H1 (cell line): ENCODE measurements around the gene LIMS1. TPM values are rescaled to one million over a fixed set of nuclear protein-coding genes. Genes with fewer than 3 reads are reported as not detected.

Source experiments
- CTCF ChIA-PET: fragments of 300-600 bp; sonication (Branson Sonifier 250); formaldehyde crosslinking; loops from one replicate; lab custom pipeline; 2021; ENCODE audit not compliant: partially characterized antibody; lab: Charles Lee
- POLR2A ChIA-PET: fragments of 300-600 bp; sonication (Branson Sonifier 250); formaldehyde crosslinking; loops from one replicate; lab custom pipeline; 2021; ENCODE audit warnings: inconsistent platforms; ENCODE audit not compliant: partially characterized antibody; lab: Charles Lee
- DNase-seq, 2 experiments: peaks; one replicate each; pipeline versions ENCODE4 v3.0.0 to v3.0.0-alpha.2; 2010 to 2022; ENCODE audit warnings: low spot score in 2 of 2, low read depth in 1 of 2, mixed read lengths in 1 of 2
- FAIRE-seq: peaks from 2 replicates; lab custom pipeline; 2011; peaks lifted over from hg19 to GRCh38; lab: Jason Lieb, UNC
- H2AFZ ChIP-seq: 2 replicates; pipeline ENCODE4 v1.8.1; 2012; ENCODE audit warnings: low read length, inconsistent platforms
- H2AK5ac ChIP-seq: 2 replicates; pipeline ENCODE4 v1.6.1; 2013; ENCODE audit warnings: low read depth, low read length
- H2BK120ac ChIP-seq: replicated peaks from 2 replicates; pipeline ENCODE3; 2013; ENCODE audit warnings: low read depth, low read length, inconsistent platforms
- H2BK12ac ChIP-seq: 2 replicates; pipeline ENCODE4 v1.6.1; 2013; ENCODE audit warnings: low read depth, low read length
- H2BK15ac ChIP-seq: 2 replicates; pipeline ENCODE4 v1.6.1; 2013; ENCODE audit warnings: low read length
- H2BK20ac ChIP-seq: 2 replicates; pipeline ENCODE4 v1.6.1; 2013; ENCODE audit warnings: low read length
- H2BK5ac ChIP-seq: 2 replicates; pipeline ENCODE4 v1.6.1; 2013; ENCODE audit warnings: low read depth, low read length
- H3K14ac ChIP-seq: 2 replicates; pipeline ENCODE4 v1.6.1; 2013; ENCODE audit warnings: inconsistent platforms; ENCODE audit not compliant: insufficient read length
- H3K18ac ChIP-seq: 2 replicates; pipeline ENCODE4 v1.6.1; 2013; ENCODE audit warnings: low read length; ENCODE audit errors: extremely low read depth
- H3K23ac ChIP-seq: 2 replicates; pipeline ENCODE4 v1.6.1; 2013; ENCODE audit warnings: inconsistent platforms; ENCODE audit not compliant: insufficient read length
- H3K23me2 ChIP-seq: 2 replicates; pipeline ENCODE4 v1.6.1; 2013; ENCODE audit warnings: low read depth, low read length
- H3K27ac ChIP-seq: 2 replicates; pipeline ENCODE4 v1.6.1; 2011; ENCODE audit warnings: low read depth, low read length, inconsistent platforms
- H3K27me3 ChIP-seq, 4 experiments: replicated peaks in 1 of 4; 1 replicate in 1 of 4; 2 replicates in 3 of 4; pipeline versions ENCODE4 v1.6.1 to v1.8.1; 2011 to 2013; ENCODE audit warnings: low read length in 3 of 4, mild to moderate bottlenecking in 3 of 4, inconsistent platforms in 2 of 4, mixed read lengths in 2 of 4, moderate library complexity in 1 of 4; ENCODE audit not compliant: control insufficient read depth in 3 of 4, insufficient read depth in 3 of 4; ENCODE audit errors: extremely low read depth in 1 of 4
- H3K36me3 ChIP-seq, 4 experiments: 2 replicates each; pipeline versions ENCODE4 v1.6.1 to v1.8.1; 2011 to 2013; ENCODE audit warnings: mild to moderate bottlenecking in 4 of 4, low read length in 3 of 4, moderate library complexity in 2 of 4, control low read depth in 1 of 4, inconsistent platforms in 1 of 4; ENCODE audit not compliant: insufficient read depth in 4 of 4, control insufficient read depth in 2 of 4
- H3K4ac ChIP-seq: replicated peaks from 2 replicates; pipeline ENCODE3; 2013; ENCODE audit warnings: low read length, low read depth, mixed read lengths, inconsistent platforms; ENCODE audit not compliant: insufficient read length
- H3K4me1 ChIP-seq, 4 experiments: replicated peaks in 1 of 4; 1 replicate in 1 of 4; 2 replicates in 3 of 4; pipeline versions ENCODE4 v1.6.1 to v1.8.1; 2011 to 2013; ENCODE audit warnings: low read length in 3 of 4, inconsistent platforms in 2 of 4, mixed read lengths in 1 of 4; ENCODE audit not compliant: insufficient read depth in 4 of 4, control insufficient read depth in 3 of 4
- H3K4me2 ChIP-seq, 2 experiments: 2 replicates each; pipeline versions ENCODE4 v1.6.1 to v1.8.1; 2011 to 2013; ENCODE audit warnings: low read depth in 2 of 2, low read length in 2 of 2, control low read depth in 1 of 2, inconsistent platforms in 1 of 2, mild to moderate bottlenecking in 1 of 2; ENCODE audit not compliant: insufficient read depth in 1 of 2
- H3K4me3 ChIP-seq, 4 experiments: fragments of 200-600, 300-600 bp in 1 of 4; sonication (generic), shearing (Covaris generic), sonication (Bioruptor Twin) in 1 of 4; 2 replicates each; pipeline versions ENCODE4 v1.5.1 to v1.8.1; 2011 to 2016; ENCODE audit warnings: low read length in 4 of 4, low read depth in 3 of 4, control low read depth in 2 of 4, inconsistent platforms in 2 of 4, mild to moderate bottlenecking in 2 of 4, mixed read lengths in 1 of 4, moderate library complexity in 1 of 4; ENCODE audit not compliant: insufficient read depth in 2 of 4; ENCODE audit errors: extremely low read depth in 1 of 4
- H3K56ac ChIP-seq: replicated peaks from 2 replicates; pipeline ENCODE3; 2013; ENCODE audit warnings: low read depth, mild to moderate bottlenecking, mixed read lengths, low read length, inconsistent platforms; ENCODE audit not compliant: insufficient read length
- H3K79me1 ChIP-seq: 2 replicates; pipeline ENCODE4 v1.6.1; 2013; ENCODE audit warnings: low read depth, low read length, control low read depth
- H3K79me2 ChIP-seq, 2 experiments: 2 replicates each; pipeline versions ENCODE4 v1.6.1 to v1.8.1; 2012 to 2013; ENCODE audit warnings: low read length in 2 of 2, mild to moderate bottlenecking in 2 of 2, inconsistent platforms in 1 of 2; ENCODE audit not compliant: insufficient read depth in 2 of 2, control insufficient read depth in 1 of 2
- H3K9ac ChIP-seq, 4 experiments: replicated peaks in 1 of 4; 1 replicate in 1 of 4; 2 replicates in 3 of 4; pipeline versions ENCODE4 v1.6.1 to v1.8.1; 2011 to 2013; ENCODE audit warnings: low read depth in 3 of 4, low read length in 3 of 4, control low read depth in 2 of 4, mild to moderate bottlenecking in 2 of 4, moderate library complexity in 2 of 4, inconsistent platforms in 1 of 4; ENCODE audit errors: extremely low read depth in 1 of 4
- H3K9me3 ChIP-seq, 2 experiments: 2 replicates each; pipeline versions ENCODE4 v1.6.1 to v1.8.1; 2012 to 2013; ENCODE audit warnings: mild to moderate bottlenecking in 2 of 2, moderate library complexity in 2 of 2, control low read depth in 1 of 2, inconsistent platforms in 1 of 2, low read depth in 1 of 2, low read length in 1 of 2, mixed read lengths in 1 of 2; ENCODE audit not compliant: insufficient read depth in 2 of 2
- H4K20me1 ChIP-seq, 2 experiments: replicated peaks in 1 of 2; 2 replicates each; pipeline versions ENCODE3 to v1.8.1; 2011 to 2013; ENCODE audit warnings: inconsistent platforms in 2 of 2, low read length in 2 of 2, mild to moderate bottlenecking in 1 of 2; ENCODE audit not compliant: insufficient read depth in 2 of 2, control insufficient read depth in 1 of 2
- H4K5ac ChIP-seq: 2 replicates; pipeline ENCODE4 v1.6.1; 2013; ENCODE audit warnings: low read length, low read depth, mixed read lengths, inconsistent platforms; ENCODE audit not compliant: insufficient read length
- H4K8ac ChIP-seq: 2 replicates; pipeline ENCODE4 v1.8.0; 2013; ENCODE audit warnings: mild to moderate bottlenecking, moderate library complexity, low read length, inconsistent platforms; ENCODE audit not compliant: insufficient read depth; ENCODE audit errors: extremely low read depth
- H4K91ac ChIP-seq: replicated peaks from 2 replicates; pipeline ENCODE3; 2013; ENCODE audit warnings: low read length, mixed read lengths, inconsistent platforms; ENCODE audit not compliant: insufficient read length
- CHD2 ChIP-seq: IDR thresholded peaks from 2 replicates; pipeline ENCODE4 v1.6.1; 2012; ENCODE audit warnings: low read length, improper control_type of control experiment
- EGR1 ChIP-seq: IDR thresholded peaks from 2 replicates; pipeline ENCODE4 v1.6.1; 2011; ENCODE audit warnings: low read depth, low read length, borderline replicate concordance
- NANOG ChIP-seq: IDR thresholded peaks from 2 replicates; pipeline ENCODE4 v1.6.1; 2011; ENCODE audit warnings: low read length, low read depth, mild to moderate bottlenecking, inconsistent platforms; ENCODE audit not compliant: insufficient read depth, poor library complexity, severe bottlenecking
- RNF2 ChIP-seq: fragments of 200-900, 300-1000 bp; sonication (generic); IDR thresholded peaks from 2 replicates; pipeline ENCODE4 v1.7.1; 2016; ENCODE audit warnings: borderline replicate concordance, low read depth, mild to moderate bottlenecking, antibody characterized with exemption, low read length; ENCODE audit not compliant: poor library complexity, severe bottlenecking; ENCODE audit errors: missing control alignments
- SIN3A ChIP-seq, 2 experiments: IDR thresholded peaks in 1 of 2; conservative IDR thresholded peaks in 1 of 2; 2 replicates each; pipeline ENCODE4 v1.6.1; 2011 to 2012; ENCODE audit warnings: low read length in 2 of 2, improper control_type of control experiment in 1 of 2, low read depth in 1 of 2, mild to moderate bottlenecking in 1 of 2
- TBP ChIP-seq: IDR thresholded peaks from 2 replicates; pipeline ENCODE4 v1.6.1; 2011; ENCODE audit warnings: low read depth, low read length, improper control_type of control experiment
- YY1 ChIP-seq: IDR thresholded peaks from 2 replicates; pipeline ENCODE4 v1.6.1; 2011; ENCODE audit warnings: low read depth, mild to moderate bottlenecking, low read length
- whole genome bisulfite sequencing, 2 experiments: shearing (Covaris generic) in 1 of 2; methylation state at CpG; one replicate each; pipeline versions ENCODE4 v1.1.6 to v1.1.7; 2013 to 2015; ENCODE audit warnings: low lambda C conversion rate in 2 of 2, mixed read lengths in 2 of 2, inconsistent platforms in 1 of 2, low coverage in 1 of 2, missing lambda C conversion rate in 1 of 2; ENCODE audit not compliant: insufficient replicate concordance in 2 of 2, insufficient coverage in 1 of 2, insufficient read length in 1 of 2; ENCODE audit errors: extremely low coverage in 1 of 2, missing lambda C conversion rate in 1 of 2; 5-methylcytosine and 5-hydroxymethylcytosine counted together
- polyA plus RNA-seq, 7 experiments: library from polyadenylated mRNA; depleted of rRNA in 3 of 7; stranded (reverse) in 5 of 7; unstranded in 2 of 7; fragments of >200 nt in 5 of 7; fragments of 200-250 nt in 2 of 7; gene quantifications; 1 replicate in 5 of 7; 2 replicates in 1 of 7; 4 replicates in 1 of 7; pipeline versions ENCODE4 v1.2.1 to v1.2.3, GENCODE V29; 2011 to 2013; ENCODE audit warnings: missing spikeins in 2 of 7, mixed read lengths in 2 of 7
- total RNA-seq: library from RNA; stranded (reverse); fragmentation: NEBNext Ultra II Directional; extraction: Animal tissue kit (Norgen Biotek cat#: 25700); gene quantifications from 2 replicates; pipeline ENCODE4 v1.2.1, GENCODE V29; 2021
- TF ChIP-seq, protein P1 (sequence below): IDR thresholded peaks from 2 replicates; pipeline ENCODE4 v1.6.1; 2012; ENCODE audit warnings: low read length, inconsistent platforms

Gene LIMS1
- total and polyA plus RNA-seq, 2 of the 8 experiments (the other 6 are each of a cell fraction or from before 2014, with no cell fraction given): 24.1 to 36.7 TPM

DNA sequence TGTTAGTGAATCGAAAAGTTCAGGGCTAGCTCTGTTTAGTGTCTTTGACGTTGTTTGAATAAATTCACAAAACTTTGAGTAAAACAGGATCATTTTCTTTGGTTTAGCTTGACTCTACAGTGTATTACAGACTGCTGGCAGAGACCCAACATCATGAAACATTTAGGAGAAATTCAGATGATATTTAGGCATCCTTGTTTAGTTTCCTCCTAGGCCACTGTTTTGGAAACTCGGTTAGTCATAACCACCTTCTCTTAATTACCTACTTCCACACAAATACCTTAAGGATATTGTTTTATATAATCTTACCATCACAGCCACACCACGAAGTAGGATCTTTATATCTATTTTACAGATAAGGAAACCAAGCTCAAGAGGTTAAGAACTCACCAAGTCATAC is 7.8 kb downstream of the LIMS1 start:
- H3K4me3 ChIP-seq: no peak overlapping the region
- no peak overlapping the region for H2AK5ac ChIP-seq
- H3K36me3 ChIP-seq: no peaks in the 10 kb centered on the region
- H3K56ac ChIP-seq: no peak overlapping the region
- H3K79me2 ChIP-seq: peaks cover 0 to 56% of the 10 kb centered on the region in 2 experiments; a peak in 2 of 4 replicates
- H4K8ac ChIP-seq: no peak overlapping the region
- H2BK12ac ChIP-seq: no peak overlapping the region
- no peak for TF ChIP-seq RNF2
- TF ChIP-seq, protein P1, sequence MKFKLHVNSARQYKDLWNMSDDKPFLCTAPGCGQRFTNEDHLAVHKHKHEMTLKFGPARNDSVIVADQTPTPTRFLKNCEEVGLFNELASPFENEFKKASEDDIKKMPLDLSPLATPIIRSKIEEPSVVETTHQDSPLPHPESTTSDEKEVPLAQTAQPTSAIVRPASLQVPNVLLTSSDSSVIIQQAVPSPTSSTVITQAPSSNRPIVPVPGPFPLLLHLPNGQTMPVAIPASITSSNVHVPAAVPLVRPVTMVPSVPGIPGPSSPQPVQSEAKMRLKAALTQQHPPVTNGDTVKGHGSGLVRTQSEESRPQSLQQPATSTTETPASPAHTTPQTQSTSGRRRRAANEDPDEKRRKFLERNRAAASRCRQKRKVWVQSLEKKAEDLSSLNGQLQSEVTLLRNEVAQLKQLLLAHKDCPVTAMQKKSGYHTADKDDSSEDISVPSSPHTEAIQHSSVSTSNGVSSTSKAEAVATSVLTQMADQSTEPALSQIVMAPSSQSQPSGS: no peak
- TF ChIP-seq YY1: no peak
- no peak for TF ChIP-seq EGR1
- no peak for TF ChIP-seq NANOG
- TF ChIP-seq CHD2: no peak
- no peak for TF ChIP-seq TBP
- TF ChIP-seq SIN3A (conservative IDR thresholded peaks at IDR 0.05 in 1 of 2, IDR thresholded peaks at IDR 0.05 in 1 of 2; ENCODE audit: low read depth in 1 of 2, low read length in 2 of 2): no peak
- POLR2A ChIA-PET: interaction anchor here (1.7 kb wide), 1 partner anchor 8 kb away, joined by 5 read pairs; no protein-coding TSS in a partner anchor
- H3K27ac ChIP-seq: no peak overlapping the region
- H3K9ac ChIP-seq: no peak overlapping the region
- H3K4me2 ChIP-seq: no peak overlapping the region
- no peaks in the 10 kb centered on the region for H4K20me1 ChIP-seq
- 96% methylated on average over 4 of the region's 4 CpGs; no CpG with 5 or more reads in 1 of the 2 experiments for WGBS, 2 experiments
- H3K14ac ChIP-seq: no peak overlapping the region
- no peak overlapping the region for H3K23ac ChIP-seq
- H4K91ac ChIP-seq: no peak overlapping the region
- peaks cover 0 to 3% (median 0%) of the 10 kb centered on the region in 4 experiments; a peak in 1 of 7 replicates for H3K4me1 ChIP-seq
- H3K27me3 ChIP-seq: no peaks in the 10 kb centered on the region
- H3K79me1 ChIP-seq: peaks cover 4% of the 10 kb centered on the region
- H3K18ac ChIP-seq: no peak overlapping the region
- no peak overlapping the region for H4K5ac ChIP-seq
- CTCF ChIA-PET: interaction anchor here (1.2 to 2.0 kb wide), 4 partner anchors 13 to 190 kb away, joined by 3 to 5 read pairs (median 4); no protein-coding TSS in a partner anchor
- H2BK20ac ChIP-seq: no peak overlapping the region
- no peak overlapping the region for H2BK120ac ChIP-seq
- H3K23me2 ChIP-seq: no peaks in the 10 kb centered on the region
- no peak overlapping the region for H2BK15ac ChIP-seq
- H2BK5ac ChIP-seq: no peak overlapping the region
- peaks cover 0 to 8% of the 10 kb centered on the region in 2 experiments; a peak in 3 of 4 replicates for H3K9me3 ChIP-seq
- no peak for DNase-seq
- no peak for FAIRE-seq
- no peak overlapping the region for H3K4ac ChIP-seq
- H2AFZ ChIP-seq: no peak overlapping the region
